Fibroblast of skin of back (primary cell): ENCODE results near the gene HLA-DRB5. TPM values are rescaled to one million over a fixed set of nuclear protein-coding genes. Genes with fewer than 3 reads are reported as not detected.
"Not testable (repeated sequence)": the region's sequence is repeated elsewhere in the genome, so short reads cannot be mapped to it uniquely, and the experiment has no call there.

ENCODE experiments used
- DNase-seq: peaks from one replicate; pipeline ENCODE4 v3.0.0-alpha.2; 2013
- polyA plus RNA-seq, 2 experiments: library from polyadenylated mRNA; unstranded; fragments of 120-200 nt; gene quantifications; one replicate each; pipeline ENCODE4 v1.2.1, GENCODE V29; 2013; ENCODE audit not compliant: insufficient read length in 2 of 2

Gene HLA-DRB5
- not detected for polyA plus RNA-seq (2013, experiment 1 of 2; ENCODE audit: insufficient read length)
- 0.17 TPM for polyA plus RNA-seq (2013, experiment 2 of 2; ENCODE audit: insufficient read length)

DNA sequence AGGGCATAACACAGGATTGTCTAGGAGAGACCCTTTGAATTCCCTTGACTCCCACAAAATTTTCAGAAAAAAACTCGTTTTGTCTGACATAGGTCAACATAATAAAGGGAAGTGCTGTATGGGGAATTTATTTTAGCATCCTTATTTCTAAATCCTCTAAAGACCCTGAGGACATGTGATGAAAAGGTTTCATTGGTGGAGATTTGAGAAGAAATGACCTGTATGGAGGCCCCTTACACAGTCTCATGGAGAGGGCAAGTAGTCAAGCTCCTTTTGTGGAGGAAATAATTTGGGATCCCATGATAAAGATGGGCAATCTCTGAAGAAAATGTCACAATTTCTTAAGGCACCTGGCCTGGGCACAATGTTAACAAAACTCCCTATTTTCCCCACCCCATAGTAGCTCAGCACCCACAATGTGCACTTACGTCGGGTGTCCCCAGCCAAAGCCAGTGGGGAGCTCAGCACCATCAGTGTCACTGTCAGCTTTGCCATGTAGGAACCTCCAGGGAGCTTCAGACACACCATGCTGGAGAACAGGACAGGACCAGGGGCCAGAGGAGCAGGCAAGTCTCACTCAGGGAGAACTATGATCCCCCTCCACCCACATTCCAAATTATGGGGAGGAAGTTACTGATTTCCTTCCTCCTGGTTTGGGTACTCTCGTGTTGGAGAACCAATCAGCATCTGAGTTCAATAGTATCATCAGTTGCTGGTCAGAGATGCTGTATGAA, at the start of gene HLA-DRB5:
HLA-DRB5 (minus strand) TSS at position 591 of the 734 bp plus-strand sequence; CDS start at position 528, 63 bp downstream.
- no peak for DNase-seq

DNA sequence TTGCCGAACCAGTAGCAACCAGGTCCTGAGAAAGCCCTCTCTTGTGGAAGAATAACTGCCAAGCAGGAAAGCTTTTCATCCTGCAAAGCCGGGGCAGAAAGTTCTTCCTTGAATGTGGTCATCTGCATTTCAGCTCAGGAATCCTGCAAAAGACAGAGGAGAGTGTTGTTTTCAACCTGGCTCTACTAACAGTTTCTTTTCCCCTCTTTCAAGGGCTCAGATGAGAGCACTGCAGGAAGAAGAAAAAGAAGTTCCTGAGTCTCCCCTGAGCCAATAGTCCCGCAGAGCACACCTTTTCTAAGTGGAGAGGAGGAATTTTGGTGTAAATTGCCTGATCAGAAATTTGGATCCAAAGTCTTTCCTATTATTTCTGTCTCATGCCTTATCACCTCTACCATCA, 48.9 kb upstream of the HLA-DRB5 start:
- DNase-seq, result no peak

DNA sequence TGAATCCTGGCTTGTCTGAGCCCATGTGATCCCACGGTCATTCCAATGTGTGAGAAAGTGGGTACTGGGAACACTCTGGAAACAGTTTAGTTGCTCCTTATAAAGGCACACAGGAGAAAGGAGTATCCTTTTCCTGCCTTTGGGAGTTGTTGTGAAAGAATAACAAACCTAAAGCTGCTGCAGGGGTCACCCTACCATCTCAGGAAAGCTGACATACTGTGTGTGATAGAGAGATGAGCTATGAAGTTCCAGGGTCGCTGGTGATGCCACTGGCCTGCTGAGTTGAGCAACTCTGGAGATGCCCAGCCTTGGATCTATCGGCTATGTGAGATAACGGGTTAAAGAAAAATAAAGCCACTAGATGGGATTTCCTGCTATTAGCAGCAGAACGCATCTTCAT, 47.4 kb upstream of the HLA-DRB5 start:
- DNase-seq, result not testable (repeated sequence)

DNA sequence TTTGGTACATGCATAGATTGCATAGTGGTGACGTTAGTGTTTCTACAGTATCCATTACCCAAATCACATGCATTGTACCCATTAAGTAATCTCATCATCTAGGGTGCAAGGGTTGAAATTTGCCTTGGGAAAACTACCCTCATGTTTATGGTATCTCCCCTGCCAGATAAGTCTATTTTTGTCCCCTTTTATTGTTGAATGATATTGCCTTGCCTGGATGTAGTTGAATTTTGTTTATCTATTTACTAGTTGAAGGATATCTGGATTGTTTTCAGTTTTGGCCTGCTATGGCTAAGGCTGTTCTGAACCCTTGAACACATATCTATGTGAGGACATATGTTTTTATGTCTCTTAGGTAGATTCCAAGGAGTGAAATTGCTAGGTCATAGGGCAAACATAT, 46.2 kb upstream of the HLA-DRB5 start:
- DNase-seq, result no peak

DNA sequence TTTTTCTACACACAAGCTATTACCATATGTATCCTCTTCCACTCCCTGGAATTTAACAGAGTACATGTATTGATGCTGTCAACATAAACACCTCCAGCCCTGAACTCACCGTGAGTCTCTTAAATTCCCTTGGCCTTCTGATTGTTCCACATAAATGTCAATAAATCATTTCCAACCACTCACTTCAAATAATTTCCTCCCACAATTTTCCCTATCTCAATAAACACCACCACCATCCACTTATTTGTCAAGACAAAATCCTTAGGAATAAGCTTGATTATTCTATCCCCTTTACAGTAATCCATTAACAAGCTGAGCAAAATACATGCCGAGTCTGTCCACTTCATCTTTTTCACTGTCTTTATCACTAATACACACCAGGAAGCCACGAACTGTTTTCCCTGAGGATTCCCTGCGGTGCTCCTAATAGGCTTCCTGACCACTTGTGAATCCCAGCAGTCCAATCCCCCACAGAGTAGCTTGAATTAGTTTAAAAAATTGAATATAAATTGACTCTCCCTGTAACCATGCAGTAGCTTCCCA, 40.3 kb upstream of the HLA-DRB5 start:
- no peak for DNase-seq

DNA sequence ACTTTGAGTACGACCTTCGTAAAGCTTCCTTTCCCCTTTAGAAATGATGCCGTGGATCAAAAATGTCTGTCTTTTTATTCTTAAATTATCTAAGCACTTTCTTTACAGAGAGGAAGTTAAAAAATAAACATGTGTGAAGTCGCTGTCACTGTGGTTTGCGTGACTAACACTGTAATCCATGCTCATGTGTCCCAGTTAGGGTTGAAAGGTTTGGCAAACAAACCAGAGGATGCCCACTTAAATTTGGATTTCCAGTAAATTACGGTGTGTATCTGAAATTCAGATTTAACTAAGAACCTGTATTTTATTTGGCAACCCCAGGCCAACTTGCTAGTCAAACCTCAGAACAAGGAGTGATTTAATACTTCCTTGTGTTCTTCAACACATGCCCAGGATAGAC, 38.5 kb upstream of the HLA-DRB5 start:
- no peak for DNase-seq

DNA sequence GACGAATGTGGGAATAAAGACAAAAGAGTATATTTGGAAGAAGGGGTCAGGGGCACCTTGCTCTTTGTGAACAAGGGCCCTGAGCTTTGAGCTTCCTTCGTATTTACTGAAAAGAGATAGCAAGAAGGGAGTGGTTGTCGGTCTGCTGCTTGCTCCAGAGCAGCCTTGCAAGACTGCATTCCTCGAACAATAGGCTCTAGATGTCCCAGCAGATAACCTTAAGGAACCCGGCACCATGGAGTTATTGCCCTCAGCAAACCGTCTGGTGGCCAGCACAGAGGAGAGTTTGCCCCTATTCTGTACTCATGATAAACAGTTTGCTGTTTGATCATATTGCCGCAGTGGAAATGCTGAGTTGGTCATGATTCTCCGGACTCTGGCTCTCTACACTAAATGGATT, 36.9 kb upstream of the HLA-DRB5 start:
- DNase-seq, result no peak

DNA sequence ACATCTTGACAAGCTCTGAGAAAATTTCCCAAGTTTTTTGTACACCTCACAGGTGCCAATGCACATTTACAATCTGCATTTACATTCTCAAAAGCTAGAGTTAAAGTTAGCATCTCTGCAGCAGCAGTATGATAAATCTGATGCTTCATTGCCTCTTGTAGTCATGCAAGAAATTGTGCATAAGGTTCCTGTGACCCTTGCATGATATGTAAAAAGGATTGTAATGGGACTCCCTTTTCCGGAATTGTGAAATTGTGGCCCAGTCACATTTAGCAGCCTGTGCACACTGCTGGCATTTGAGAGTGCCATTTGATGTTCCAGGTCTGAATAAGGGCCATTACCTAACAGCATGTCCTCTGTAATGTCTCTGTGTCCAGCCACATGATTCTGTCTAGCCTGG, 35.4 kb upstream of the HLA-DRB5 start:
- DNase-seq, result no peak

DNA sequence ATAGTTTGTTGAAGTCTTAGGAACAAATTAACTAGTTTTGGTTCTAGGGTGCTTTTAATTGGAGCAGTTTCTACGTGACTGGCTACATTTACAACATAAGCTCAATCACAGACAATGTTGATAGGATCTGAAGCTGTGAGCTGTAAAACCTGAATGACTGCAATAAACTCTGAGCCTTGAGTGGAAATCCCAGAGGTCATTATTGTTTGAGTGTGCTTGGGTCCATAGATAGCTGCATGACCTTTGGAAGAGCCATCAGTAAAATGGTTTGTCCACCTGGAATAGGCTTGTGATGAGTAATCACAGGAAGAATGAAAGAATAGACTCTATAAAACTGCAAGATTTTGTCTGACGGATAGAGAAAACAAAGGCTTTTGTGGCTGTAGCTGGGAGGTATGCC, 32.9 kb upstream of the HLA-DRB5 start:
- no peak for DNase-seq

DNA sequence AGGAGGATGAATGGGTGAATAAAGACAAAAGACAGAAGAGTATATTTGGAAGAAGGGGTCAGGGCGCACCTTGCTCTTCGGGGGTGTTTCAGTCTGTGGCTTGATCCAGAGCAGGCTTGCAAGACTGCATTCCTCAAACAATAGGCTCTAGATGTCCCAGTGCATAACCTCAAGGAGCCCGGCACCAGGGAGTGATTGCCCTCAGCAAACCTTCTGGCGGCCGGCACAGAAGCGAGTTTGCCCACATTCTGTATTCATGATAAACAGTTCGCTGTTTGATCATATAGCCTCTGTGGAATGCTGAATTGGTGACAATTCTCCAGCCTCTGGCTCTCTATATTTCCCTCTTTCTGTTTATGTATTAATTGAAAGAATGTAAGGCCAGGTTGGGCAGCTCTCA, 29.7 kb upstream of the HLA-DRB5 start:
- no peak for DNase-seq

DNA sequence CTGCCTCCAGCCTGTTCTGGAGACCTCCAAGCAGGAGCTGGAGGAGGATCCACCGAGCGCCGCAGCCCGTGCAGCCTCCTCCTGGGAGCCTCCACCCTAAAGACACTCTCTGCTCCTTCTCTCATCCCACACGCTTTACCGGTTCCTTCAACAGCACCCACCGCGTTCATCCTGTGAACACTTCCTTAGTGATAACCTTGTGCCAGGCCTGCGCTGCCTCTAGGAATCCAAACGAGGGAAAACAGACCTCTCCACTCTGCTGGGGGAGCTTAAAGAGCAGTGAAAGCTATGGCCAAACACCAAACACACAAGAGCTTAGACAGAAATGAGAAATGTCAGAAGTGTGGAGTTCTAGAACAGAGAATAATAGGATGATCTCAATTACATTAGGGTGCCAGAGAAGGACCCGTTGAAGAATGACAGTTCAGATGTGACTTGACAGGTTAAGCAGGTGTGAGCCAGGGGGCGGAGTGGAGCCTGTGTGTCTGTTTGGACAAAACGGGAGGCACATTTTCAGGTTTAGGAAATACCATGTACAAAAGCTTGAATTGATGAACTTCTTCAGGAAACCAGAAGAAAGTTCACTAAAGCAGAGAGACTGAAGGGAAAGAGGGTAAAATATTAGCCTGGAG, 28.5 kb upstream of the HLA-DRB5 start:
- no peak for DNase-seq

DNA sequence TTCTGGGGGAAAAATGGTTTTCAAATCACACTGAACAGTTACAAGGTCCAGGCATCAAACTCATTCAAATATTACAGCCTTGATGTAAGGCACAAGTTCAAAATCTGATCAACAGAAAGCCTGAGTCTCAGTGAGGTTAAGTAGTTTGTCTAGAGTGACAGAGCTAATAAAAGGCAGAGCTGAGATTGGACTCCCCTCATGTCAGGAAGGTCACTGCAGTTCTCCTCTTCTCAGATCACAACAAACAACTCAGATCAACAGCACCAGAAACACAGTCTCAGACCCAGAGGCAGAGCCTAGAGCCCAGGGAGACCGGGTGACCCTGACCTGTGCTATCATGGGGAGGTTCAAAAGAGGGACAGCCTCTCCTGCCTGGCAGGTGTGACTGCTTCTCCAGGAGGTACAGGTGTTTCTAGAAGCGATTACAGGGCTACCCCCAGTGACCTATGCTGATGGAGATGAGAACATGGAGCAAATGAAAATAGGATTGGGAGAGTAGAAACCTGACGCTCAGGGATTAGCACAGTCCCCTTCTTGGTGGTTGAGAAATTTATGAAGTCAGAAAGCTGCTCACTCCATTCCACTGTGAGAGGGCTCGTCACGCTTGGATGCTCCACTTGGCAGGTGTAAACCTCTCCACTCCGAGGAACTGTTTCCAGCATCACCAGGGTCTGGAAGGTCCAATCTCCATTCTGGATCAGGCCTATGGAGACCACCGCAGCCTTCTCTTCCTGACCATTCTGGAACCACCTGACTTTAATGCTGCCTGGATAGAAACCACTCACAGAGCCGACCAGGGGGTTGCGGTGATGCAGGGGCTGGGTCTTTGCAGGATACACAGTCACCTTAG, 24.3 kb upstream of the HLA-DRB5 start:
- DNase-seq, result no peak

DNA sequence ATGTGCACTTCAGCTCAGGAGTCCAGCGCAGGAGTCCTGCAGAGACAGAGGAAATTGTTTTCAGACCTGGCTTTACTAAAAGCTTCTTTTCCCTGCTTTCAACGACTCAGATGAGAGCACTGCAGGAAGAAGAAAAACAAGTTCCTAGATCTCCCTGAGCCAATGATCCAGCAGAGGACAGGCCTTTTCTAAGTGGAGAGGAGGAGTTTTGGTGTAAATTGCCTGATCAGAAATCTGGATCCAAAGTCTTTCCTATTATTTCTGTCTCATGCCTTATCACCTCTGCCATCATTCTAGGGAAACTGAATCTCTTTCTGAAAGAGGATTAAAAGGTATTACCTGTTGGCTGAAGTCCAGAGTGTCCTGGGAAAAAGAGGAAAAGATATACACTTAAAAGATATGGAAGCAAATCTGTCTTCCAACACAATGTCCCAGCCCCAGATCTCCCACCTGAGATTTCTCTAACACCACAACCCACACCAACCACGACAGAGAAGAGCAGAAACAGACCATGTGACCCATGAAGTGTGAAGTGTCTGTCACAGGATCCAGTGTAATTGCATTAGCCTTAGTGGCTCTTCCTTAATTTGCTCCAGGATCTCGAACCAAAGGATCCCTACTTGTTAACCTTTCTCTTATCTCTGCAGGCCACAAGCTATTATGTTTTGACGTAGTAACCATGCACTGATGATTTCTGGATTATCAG, 23.1 kb upstream of the HLA-DRB5 start:
- DNase-seq, result no peak

DNA sequence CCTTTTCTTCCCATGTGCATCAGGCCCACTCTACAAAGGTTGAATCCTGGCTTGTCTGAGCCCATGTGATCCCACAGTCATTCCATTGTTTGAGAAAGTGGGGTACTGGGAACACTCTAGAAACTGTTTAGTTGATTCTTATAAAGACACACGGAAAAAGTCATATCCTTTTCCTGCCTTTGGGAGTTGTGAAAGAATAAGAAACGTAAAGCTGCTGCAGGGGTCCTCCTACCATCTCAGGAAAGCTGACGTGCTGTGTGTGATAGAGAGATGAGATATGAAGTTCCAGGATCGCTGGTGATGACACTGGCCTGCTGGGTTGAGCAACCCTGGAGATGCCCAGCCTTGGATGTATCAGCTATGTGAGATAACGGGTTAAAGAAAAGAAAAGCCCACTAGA, 21.3 kb upstream of the HLA-DRB5 start:
- no peak for DNase-seq

DNA sequence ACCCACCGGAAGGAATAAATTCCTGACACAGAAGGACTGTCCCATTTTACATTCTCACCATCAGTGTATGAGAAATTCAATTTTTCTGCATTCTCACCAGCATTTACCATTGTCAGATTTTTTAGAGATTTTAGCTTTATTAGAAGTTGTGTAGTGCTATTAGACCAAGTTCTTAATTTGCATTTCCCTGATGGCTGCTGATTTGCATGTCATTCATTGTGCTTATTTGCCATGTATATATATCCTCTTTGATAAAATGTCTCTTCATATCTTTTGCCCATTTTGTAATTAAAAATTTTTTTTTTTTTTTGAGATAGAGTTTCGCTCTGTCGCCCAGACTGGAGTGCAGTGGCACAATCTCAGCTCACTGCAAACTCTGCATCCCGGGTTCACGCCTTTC, 9.8 kb upstream of the HLA-DRB5 start:
- DNase-seq, result no peak

DNA sequence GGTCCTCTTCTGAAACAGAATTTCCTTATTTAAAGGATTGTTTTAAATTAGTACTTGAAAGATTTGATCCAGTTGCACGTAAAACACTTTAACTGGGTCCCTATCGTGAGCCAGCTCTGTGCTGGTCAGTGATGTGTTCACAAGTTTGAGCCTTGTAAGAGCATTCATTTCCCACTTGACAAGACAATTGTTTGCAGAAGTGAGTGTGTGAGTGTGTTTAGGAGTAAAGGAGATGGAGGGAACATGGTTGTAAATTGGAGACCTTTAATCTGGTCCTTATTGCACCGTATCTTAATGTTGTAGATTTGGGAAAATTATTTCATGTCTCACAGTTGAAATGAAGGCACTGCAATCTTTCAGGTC, 325 bp upstream of the HLA-DRB5 start:
- DNase-seq, result not testable (repeated sequence)

DNA sequence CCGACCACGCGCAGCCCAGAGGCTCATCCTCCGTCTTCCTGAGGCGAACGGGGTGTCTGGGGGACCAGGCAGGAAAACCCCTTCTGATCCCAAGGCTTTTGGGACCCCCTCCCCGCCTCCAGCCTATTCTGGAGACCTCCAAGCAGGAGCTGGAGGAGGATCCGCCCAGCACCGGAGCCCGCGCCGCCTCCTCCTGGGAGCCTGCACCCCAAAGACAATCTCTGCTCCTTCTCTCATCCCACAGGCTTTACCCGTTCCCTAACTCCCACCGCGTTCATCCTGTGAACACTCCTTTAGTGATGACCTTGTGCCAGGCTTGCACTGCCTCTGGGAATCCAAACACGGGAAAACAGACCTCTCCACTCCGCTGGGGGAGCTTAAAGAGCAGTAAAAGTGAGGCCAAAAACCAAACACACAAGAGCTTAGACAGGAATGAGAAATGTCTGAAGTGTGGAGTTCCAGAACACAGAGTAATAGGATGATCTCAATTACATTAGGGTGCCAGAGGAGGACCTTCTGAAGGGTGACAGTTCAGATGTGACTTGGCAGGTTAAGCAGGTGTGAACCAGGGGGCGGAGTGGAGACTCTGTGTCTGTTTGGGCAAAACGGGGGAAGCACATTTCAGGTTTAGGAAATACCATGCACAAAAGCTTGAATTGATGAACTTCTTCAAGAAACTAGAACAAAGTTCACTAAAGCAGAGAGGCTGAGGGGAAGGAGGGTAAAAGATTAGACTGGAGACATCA, 7.6 kb downstream of the HLA-DRB5 start:
- DNase-seq, result no peak

DNA sequence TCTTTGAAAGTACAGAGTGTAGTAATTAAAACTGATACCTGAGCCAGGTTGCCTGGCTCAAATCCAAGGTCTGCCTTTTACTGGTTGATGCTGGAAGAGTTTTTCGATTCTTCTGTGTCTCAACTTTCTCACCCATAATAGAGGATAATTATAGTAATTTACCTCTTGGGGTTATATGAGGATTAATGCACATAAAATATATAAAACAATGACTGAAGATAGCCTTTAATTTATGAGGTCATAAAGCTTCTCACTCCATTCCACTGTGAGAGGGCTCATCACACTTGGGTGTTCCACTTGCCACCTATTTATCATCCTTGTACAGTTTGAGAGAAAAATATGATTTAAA, 10.2 kb downstream of the HLA-DRB5 start:
- no peak for DNase-seq

DNA sequence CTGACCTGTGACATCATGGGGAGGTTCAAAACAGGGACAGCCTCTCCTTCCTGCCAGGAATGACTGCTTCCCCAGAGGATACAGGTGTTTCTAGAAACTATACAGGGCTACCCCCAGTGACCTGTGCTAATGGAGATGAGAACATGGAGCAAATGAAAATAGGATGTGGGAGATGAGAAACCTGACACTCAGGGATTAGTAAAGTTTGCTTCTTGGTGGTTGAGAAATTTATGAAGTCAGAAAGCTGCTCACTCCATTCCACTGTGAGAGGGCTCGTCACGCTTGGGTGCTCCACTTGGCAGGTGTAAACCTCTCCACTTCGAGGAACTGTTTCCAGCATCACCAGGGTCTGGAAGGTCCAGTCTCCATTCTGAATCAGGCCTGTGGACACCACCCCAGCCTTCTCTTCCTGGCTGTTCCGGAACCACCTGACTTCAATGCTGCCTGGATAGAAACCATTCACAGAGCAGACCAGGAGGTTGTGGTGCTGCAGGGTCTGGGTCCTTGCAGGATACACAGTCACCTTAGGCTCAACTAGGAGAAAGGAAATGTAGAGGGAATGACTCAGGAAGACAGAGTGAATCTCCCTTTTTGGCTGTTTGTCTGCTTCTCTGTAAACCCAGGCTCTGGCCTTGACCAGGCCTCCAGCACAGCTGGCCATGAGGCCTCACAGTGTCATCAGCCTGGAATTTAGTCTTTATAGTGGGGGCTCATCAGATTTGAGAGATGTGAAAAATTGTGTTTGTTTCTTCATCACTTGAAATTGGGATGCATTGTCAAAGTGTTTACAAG, 10.8 kb downstream of the HLA-DRB5 start:
- DNase-seq, result no peak

DNA sequence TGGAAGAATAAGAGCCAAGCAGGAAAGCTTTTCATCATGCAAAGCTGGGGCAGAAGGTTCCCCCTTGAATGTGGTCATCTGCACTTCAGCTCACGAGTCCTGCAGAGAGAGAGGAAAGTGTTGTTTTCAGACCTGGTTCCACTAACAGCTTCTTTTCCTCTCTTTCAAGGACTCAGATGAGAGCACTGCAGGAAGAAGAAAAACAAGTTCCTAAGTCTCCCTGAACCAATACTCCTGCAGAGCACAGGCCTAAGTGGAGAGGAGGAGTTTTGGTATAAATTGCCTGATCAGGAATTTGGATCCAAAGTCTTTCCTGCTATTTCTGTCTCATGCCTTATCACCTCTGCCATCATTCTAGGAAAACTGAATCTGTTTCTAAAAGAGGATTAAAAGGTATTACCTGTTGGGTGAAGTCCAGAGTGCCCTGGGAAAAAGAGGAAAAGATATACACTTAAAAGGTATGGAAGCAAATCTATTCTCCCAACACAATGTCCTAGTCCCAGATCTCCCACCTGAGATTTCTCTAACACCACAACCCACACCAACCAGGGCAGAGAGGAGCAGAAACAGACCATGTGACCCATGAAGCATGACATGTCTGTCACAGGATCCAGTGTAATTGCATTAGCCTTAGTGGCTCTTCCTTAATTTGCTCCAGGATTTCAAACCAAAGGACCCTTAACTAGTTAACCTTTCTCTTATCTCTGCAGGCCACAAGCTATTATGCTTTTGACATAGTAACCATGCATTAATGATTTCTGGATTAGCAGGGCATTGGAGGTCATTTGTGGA, 12.2 kb downstream of the HLA-DRB5 start:
- no peak for DNase-seq
